Cardiac atrium fibroblast (primary cell): Measurements from ENCODE around the gene GALNT6. TPM values are rescaled to one million over a fixed set of nuclear protein-coding genes. Genes with fewer than 3 reads are reported as not detected.

Experiments used
- total RNA-seq: library from RNA; depleted of rRNA; stranded (reverse); fragments of >200 nt; gene quantifications from 2 replicates; pipeline ENCODE4 v1.2.3, GENCODE V29; 2015

GALNT6 gene, protein sequence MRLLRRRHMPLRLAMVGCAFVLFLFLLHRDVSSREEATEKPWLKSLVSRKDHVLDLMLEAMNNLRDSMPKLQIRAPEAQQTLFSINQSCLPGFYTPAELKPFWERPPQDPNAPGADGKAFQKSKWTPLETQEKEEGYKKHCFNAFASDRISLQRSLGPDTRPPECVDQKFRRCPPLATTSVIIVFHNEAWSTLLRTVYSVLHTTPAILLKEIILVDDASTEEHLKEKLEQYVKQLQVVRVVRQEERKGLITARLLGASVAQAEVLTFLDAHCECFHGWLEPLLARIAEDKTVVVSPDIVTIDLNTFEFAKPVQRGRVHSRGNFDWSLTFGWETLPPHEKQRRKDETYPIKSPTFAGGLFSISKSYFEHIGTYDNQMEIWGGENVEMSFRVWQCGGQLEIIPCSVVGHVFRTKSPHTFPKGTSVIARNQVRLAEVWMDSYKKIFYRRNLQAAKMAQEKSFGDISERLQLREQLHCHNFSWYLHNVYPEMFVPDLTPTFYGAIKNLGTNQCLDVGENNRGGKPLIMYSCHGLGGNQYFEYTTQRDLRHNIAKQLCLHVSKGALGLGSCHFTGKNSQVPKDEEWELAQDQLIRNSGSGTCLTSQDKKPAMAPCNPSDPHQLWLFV
- 3.4 and 5.0 TPM in 2 replicates for total RNA-seq

DNA sequence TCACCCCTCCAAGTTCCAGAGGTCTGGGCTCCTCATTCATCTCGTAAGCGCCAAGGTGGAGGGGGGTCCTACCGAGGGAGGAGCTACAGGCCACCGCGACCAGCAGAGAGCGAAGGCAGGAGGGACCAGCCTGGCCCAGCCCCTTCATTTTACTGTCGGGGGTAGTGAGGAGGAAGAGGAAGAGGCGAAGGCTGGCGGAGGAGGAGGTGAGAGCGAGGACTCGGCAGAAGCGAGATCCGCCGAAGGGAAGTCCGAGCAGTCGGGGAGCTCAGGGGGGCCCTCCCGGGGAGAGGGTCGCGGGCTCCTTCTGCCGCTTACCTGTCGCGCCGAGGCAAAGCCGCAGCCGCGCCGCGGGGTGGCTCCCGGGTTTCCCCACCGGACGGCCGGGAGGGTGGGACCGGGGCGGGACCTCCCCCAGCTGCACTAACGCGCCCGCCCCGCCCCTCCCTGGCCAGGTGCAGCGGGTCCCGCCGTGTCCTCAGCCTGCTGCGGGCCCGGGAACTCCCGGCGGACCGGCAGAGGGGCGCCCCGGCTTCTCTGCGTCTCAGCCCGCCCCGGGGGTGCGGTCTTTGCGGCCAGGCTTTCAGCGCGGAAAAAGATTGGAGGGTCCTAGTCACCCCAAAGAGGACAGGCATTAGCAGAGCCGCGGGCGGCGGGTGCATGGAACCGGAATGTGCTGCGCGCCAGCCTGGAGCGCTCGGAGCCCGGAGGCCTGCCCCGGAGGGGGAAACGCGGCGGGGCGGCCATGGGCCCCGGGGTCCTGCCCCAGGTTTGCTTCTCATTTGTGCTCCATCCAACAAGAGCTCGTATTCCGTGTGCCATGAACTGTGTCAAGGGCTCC lies at the start of gene GALNT6:
Gene GALNT6 (minus strand): TSS at position 124 of the 841 bp plus-strand sequence. CDS start 11,625 bp downstream, outside the sequence.

DNA sequence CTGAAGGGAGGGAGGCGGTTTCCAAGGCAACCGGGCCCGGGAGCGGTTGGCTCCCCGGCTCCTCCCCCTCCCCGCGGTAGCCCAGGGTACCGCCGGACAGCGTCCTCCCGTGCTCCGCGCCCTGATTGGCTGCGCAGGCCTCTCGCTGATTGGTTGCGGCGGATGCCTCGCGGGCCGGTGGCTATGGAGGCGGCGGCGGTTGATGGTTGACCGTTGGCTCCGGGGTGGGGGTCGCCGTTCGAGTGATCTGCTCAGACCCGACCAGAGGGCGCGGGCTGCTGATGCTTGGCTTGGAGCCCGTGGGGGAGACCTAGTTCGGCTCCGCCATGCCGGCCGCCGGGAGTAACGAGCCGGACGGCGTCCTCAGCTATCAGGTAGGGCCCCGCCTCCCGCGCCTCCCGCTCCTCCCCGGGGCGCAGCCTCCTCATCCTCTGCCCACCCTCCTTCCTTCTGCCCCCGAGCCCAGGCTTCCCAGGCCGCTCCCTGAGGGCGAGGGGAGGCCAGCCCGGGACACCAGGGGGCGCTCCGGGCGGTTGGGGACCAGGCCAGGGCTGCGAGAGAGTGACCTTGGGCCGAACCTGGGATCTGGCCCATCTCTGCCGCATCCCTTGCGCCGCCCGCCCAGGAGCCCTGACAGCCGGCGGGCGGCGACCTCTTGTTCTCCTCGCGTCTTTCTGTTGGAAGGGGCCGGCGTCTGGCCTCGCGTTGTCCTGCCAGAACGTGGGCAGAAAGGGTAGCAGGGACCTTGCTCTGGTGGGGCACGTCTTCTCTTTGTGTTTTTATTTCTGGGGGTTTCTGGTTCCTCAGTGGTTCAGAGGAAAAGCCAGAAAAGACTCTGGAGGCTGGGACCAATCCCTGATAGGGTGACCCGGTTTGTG lies 33.7 kb upstream of the GALNT6 start, which contains the start of gene SLC4A8:
Gene SLC4A8 (plus strand): TSS at position 170 of the 878 bp plus-strand sequence. CDS start 157 bp downstream, at position 327.

DNA sequence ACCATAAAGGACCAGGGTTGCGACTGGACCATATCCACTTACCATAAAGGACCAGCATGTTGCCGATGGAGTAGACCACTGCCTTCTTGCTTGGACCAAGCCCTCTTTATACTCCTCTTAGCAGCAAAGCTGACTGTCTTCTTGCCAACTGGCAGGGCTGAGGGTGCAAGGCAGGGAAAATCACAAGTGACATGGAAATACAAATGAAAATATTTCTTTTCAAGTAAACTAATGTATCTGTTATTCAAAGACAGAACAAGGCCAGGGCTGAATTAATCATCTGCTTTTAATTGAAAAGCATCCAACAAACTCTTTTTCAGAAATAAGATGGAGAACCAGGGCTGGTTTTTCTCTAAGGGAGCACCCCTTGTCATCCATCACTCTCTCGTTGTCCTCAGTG lies 44.6 kb downstream of the GALNT6 start, which contains the start of gene CELA1:
Gene CELA1 (minus strand): TSS at position 99 of the 400 bp plus-strand sequence. CDS start 41 bp downstream, at position 58.

DNA sequence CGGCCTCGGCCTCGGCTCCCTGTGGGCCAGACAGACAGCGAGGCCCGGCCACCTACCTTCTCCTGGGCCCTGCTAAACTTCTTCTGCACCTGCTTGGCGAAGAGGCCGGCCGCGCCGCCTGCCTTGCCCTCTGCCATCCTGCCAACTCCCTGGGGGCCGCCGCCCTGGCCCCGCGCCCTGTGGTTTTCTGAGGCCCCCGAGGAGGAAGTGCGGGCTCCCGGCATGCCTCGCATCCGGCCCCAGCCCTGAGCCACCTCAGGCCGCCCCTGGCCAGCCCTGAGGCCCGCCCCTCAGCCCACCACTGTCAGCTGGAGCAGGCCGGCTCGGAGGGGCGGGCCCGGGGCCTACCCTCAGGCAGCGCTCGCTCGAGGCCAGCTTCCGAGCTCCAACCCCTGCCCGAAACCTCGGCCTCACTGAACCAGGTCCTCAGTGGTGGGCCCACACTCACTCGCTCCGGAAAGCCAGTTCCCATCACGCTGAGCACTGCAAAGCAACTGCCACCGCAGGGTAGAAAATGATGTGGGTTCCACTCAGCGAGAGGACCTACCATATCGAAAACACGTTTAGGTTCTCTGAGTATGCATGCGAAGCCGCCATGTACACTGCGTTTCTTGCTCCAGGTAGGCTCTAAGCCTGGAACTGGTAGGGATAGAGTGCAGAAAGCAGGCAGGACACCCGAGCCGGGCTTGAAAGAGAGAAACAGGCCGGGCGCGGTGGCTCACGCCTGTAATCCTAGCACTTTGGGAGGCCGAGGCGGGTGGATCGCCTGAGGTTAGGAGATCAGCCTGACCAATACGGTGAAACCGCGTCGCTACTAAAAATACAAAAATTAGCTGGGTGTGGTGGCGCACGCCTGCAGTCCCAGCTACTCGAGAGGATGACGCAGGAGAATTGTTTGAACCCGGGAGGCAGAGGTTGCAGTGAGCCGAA lies 67.0 kb downstream of the GALNT6 start, which contains the start of gene BIN2:
Gene BIN2 (minus strand): TSS at position 209 of the 930 bp plus-strand sequence. CDS start 72 bp downstream, at position 137.

Other genes with a start within 250 kb of the GALNT6 start
- gene TFCP2, start 218.3 kb downstream of the GALNT6 start, total RNA-seq: 7.9 and 8.6 TPM in 2 replicates
- 1.4 and 1.5 TPM in 2 replicates for gene POU6F1, start 173.3 kb downstream of the GALNT6 start, total RNA-seq
- gene DAZAP2, start 152.6 kb downstream of the GALNT6 start, total RNA-seq: 222 and 249 TPM in 2 replicates
- gene SMAGP, start 121.0 kb downstream of the GALNT6 start, total RNA-seq: 9.9 and 24.7 TPM in 2 replicates
- not detected in 2 replicates for gene BIN2, start 67.2 kb downstream of the GALNT6 start, total RNA-seq
- not detected in 2 replicates for gene CELA1, start 44.7 kb downstream of the GALNT6 start, total RNA-seq
- 0.49 TPM in 1 of 2 replicates, not detected in the other for gene SLC4A8, start 33.4 kb upstream of the GALNT6 start, total RNA-seq
- 0.16 and 0.18 TPM in 2 replicates for gene SCN8A, start 199.8 kb upstream of the GALNT6 start, total RNA-seq